GM12874 (cell line): Measurements from ENCODE around the gene SLC9A5.

Experiments
- TF ChIP-seq, protein P1 (sequence below): IDR thresholded peaks from 2 replicates; pipeline ENCODE4 v1.5.1; 2011; ENCODE audit warnings: low read depth, mild to moderate bottlenecking, control low read depth, low read length, moderate library complexity; ENCODE audit not compliant: insufficient read depth

The SLC9A5 gene

DNA sequence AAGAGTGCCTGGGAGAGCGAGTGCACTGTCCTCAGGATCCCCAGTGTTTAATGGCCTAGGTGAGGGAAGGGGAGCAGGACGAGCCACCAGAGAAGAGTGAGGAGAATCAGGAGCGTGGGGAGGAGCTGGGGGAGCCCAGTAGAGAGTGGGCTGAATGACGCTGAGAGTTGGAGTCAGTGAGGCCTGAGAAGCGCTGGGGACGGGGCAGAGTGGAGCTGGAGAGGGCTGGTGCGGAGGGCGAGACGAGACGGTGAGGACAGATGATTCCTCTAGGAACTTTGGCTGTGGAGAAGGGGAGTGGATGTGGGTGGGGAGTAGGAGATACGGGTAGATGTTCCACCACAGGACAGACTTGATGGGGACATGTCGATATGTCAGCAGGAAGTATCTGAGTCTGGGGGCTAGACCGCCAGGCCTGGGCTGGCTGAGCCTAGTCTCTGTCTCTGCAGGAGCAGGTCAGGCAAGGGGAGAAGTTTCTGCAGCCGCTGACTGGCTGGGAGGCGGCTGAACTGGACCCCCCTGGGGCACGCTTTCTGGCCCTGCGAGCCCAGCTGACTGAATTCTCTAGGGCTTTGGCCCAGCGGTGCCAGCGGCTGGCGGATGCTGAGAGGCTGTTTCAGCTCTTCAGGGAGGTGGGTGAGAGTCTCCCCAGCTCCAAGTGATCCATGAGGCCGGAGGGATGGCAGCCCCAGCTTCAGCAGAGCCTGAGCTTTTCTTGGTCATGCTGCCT is 35.2 kb downstream of the SLC9A5 start:
- TF ChIP-seq, protein P1, sequence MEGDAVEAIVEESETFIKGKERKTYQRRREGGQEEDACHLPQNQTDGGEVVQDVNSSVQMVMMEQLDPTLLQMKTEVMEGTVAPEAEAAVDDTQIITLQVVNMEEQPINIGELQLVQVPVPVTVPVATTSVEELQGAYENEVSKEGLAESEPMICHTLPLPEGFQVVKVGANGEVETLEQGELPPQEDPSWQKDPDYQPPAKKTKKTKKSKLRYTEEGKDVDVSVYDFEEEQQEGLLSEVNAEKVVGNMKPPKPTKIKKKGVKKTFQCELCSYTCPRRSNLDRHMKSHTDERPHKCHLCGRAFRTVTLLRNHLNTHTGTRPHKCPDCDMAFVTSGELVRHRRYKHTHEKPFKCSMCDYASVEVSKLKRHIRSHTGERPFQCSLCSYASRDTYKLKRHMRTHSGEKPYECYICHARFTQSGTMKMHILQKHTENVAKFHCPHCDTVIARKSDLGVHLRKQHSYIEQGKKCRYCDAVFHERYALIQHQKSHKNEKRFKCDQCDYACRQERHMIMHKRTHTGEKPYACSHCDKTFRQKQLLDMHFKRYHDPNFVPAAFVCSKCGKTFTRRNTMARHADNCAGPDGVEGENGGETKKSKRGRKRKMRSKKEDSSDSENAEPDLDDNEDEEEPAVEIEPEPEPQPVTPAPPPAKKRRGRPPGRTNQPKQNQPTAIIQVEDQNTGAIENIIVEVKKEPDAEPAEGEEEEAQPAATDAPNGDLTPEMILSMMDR, result no peak

- TF ChIP-seq, protein P1, result no peak
Measured at GRCh38 chr16:67284699-67285646, 36.2 kb downstream of the SLC9A5 start.

DNA sequence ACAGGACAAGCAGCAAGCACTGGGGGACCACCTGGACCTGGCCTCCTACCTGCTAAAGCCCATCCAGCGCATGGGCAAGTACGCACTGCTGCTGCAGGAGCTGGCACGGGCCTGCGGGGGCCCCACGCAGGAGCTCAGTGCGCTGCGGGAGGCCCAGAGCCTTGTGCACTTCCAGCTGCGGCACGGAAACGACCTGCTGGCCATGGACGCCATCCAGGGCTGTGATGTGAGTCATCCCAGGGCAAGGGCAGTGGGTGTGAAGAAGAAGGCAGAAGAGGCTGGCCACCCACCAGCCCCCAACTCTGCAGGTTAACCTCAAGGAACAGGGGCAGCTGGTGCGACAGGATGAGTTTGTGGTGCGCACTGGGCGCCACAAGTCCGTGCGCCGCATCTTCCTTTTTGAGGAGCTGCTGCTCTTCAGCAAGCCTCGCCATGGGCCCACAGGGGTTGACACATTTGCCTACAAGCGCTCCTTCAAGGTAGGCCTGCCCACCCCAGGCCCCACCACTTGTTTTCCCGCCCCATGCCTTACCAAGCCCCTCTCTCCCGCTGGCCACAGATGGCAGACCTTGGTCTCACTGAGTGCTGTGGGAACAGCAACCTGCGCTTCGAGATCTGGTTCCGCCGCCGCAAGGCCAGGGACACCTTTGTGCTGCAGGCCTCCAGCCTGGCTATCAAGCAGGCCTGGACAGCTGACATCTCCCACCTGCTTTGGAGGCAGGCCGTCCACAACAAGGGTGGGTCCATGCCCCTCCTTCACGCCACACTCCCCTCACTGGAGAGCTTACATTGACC is 37.9 kb downstream of the SLC9A5 start:
- TF ChIP-seq, protein P1, result no peak

GRCh38 chr16:67287960-67288359 is 39.2 kb downstream of the SLC9A5 start:
- TF ChIP-seq, protein P1, result no peak

GRCh38 chr16:67291461-67291860 is 42.7 kb downstream of the SLC9A5 start:
- TF ChIP-seq, protein P1, result no peak

DNA sequence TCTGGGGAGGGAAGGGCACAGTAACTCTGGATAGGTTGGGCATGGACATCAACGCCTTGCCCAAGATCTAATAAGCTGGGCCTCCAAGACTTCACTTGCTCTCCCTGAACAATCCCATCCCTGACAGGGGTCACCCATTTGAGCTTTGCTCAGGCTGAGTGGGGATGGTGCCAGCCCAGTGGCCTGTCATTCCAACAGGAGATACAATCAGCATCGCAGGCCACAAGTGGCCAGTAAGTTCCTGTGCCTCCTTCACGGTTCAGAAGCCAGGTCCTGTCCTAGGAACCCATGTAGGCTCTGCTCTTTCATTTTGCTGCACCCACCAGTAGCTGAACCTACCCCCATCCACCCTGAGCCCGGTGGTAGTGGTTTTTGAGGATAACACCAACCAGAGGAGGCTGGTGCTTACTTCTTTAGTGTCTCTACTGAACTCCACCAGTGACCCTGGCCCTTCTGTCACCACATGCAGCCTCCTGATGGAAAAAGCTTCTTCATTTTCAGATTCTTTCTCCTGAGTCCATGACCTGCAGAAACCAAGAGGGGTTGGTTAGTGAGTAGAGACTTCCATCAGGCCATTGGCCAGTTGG is 45.5 kb downstream of the SLC9A5 start:
- TF ChIP-seq, protein P1, result no peak
